GM23248 (cell line): ENCODE measurements around the gene PANK2. TPM values are rescaled to one million over a fixed set of nuclear protein-coding genes. Genes with fewer than 3 reads are reported as not detected.

Source experiments
- DNase-seq: peaks from one replicate; pipeline ENCODE4 v3.0.0-alpha.2; 2015
- H2AFZ ChIP-seq: fragments of 200-600 bp; sonication (generic); 2 replicates; pipeline ENCODE4 v1.6.1; 2016; ENCODE audit warnings: antibody characterized with exemption
- H3F3A ChIP-seq: fragments of 200-600 bp; sonication (generic); 2 replicates; pipeline ENCODE4 v1.6.1; 2016; ENCODE audit warnings: mild to moderate bottlenecking, antibody characterized with exemption, mixed run types; ENCODE audit not compliant: insufficient read depth
- H3K27ac ChIP-seq: fragments of 200-600 bp; sonication (generic); 2 replicates; pipeline ENCODE4 v1.5.1; 2016; ENCODE audit warnings: mild to moderate bottlenecking
- H3K27me3 ChIP-seq: fragments of 200-600 bp; sonication (generic); replicated peaks from 2 replicates; pipeline ENCODE4 v1.6.1; 2016; ENCODE audit warnings: mild to moderate bottlenecking; ENCODE audit not compliant: insufficient read depth
- H3K36me3 ChIP-seq: fragments of 200-600 bp; sonication (generic); 2 replicates; pipeline ENCODE4 v1.6.1; 2016; ENCODE audit warnings: low read depth, mild to moderate bottlenecking
- H3K4me1 ChIP-seq: fragments of 200-600 bp; sonication (generic); 2 replicates; pipeline ENCODE4 v1.6.1; 2016; ENCODE audit warnings: mild to moderate bottlenecking; ENCODE audit not compliant: insufficient read depth
- H3K4me2 ChIP-seq: fragments of 200-600 bp; sonication (generic); one replicate; pipeline ENCODE4 v1.6.1; 2016; ENCODE audit warnings: mild to moderate bottlenecking; ENCODE audit not compliant: unreplicated experiment
- H3K4me3 ChIP-seq: fragments of 200-600 bp; sonication (generic); 2 replicates; pipeline ENCODE4 v1.5.1; 2016; ENCODE audit warnings: mild to moderate bottlenecking
- H3K79me2 ChIP-seq: fragments of 200-600 bp; sonication (generic); 2 replicates; pipeline ENCODE4 v1.6.1; 2016; ENCODE audit warnings: mild to moderate bottlenecking; ENCODE audit not compliant: insufficient read depth
- H3K9ac ChIP-seq: fragments of 200-600 bp; sonication (generic); 2 replicates; pipeline ENCODE4 v1.6.1; 2016; ENCODE audit warnings: mild to moderate bottlenecking
- H3K9me2 ChIP-seq: fragments of 200-600 bp; sonication (generic); 2 replicates; pipeline ENCODE4 v1.6.1; 2016; ENCODE audit warnings: mixed run types, mild to moderate bottlenecking, moderate library complexity; ENCODE audit not compliant: insufficient read depth
- H3K9me3 ChIP-seq: fragments of 200-600 bp; sonication (generic); one replicate; pipeline ENCODE4 v1.6.1; 2017; ENCODE audit warnings: low read depth
- H4K20me1 ChIP-seq: fragments of 200-600 bp; sonication (generic); 2 replicates; pipeline ENCODE4 v1.6.0; 2016; ENCODE audit not compliant: insufficient read depth
- EZH2 ChIP-seq: fragments of 200-600 bp; sonication (generic); IDR thresholded peaks from 2 replicates; pipeline ENCODE4 v1.6.1; 2018; ENCODE audit warnings: antibody characterized with exemption, mild to moderate bottlenecking; ENCODE audit not compliant: insufficient read depth, poor library complexity, severe bottlenecking
- EZH2phosphoT487 ChIP-seq: fragments of 200-600 bp; sonication (generic); IDR thresholded peaks from 2 replicates; pipeline ENCODE4 v1.6.1; 2018; ENCODE audit warnings: antibody characterized with exemption, moderate library complexity, mild to moderate bottlenecking, low read depth; ENCODE audit not compliant: insufficient read depth
- WGBS, 2 experiments: methylation state at CpG; one replicate each; pipeline ENCODE4 v1.1.6; 2015 to 2017; ENCODE audit warnings: low lambda C conversion rate in 2 of 2, low coverage in 1 of 2; ENCODE audit errors: missing lambda C conversion rate in 2 of 2; 5-methylcytosine and 5-hydroxymethylcytosine counted together
- in situ Hi-C: fragments of 300-500 bp; cut with MboI; formaldehyde crosslinking; loops from 2 replicates; pipeline ENCODE4 v1.15.0; 2020
- polyA plus RNA-seq: library from polyadenylated mRNA; unstranded; fragments of >200 nt; fragmentation: Nextera tagmentation; extraction: Ambion mirVana; gene quantifications from 2 replicates; pipeline ENCODE4 v1.2.1, GENCODE V29; 2016
- total RNA-seq: library from RNA; depleted of rRNA; stranded (reverse); fragments of >200 nt; shearing (Covaris generic); gene quantifications from 2 replicates; pipeline ENCODE4 v1.2.3, GENCODE V29; 2014

The PANK2 gene
- total and polyA plus RNA-seq, 2 experiments from 2014 or later, result 30.6 to 43.7 TPM

DNA sequence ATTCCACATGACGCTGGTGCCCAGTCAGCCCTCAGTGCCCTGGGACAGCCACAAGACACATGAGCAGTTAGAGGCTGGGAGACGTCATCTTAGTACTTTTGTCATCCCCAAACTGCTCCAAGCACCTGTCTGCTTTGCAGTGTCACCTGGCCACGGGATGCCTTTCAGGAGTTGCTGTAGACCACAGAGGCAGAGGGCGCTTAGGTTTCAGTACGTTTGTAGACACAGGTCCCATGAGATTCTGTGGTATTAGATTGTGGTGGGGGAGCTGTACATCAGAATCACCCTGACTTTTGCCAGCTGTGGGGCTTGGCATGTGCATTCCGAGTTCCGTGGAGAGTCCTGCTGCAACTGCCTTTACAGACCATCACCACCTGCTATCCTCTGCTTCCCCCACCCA lies 25.9 kb upstream of the PANK2 start:
- no peaks in the 10 kb centered on the region for H3K27me3 ChIP-seq
- H3K36me3 ChIP-seq, result peaks cover 22% of the 10 kb centered on the region; the same call in 1 of the 2 replicates
- no peaks in the 10 kb centered on the region for H3K4me1 ChIP-seq
- TF ChIP-seq EZH2, result no peak
- TF ChIP-seq EZH2phosphoT487, result no peak
- 84 to 89% methylated on average over 7 of the region's 7 CpGs for WGBS, 2 experiments
- in situ Hi-C loops, result no loop called here
- no peak overlapping the region for H3K27ac ChIP-seq
- H3K9me3 ChIP-seq, result no peaks in the 10 kb centered on the region
- no peaks in the 10 kb centered on the region for H3K9me2 ChIP-seq
- H4K20me1 ChIP-seq, result no peaks in the 10 kb centered on the region
- H3F3A ChIP-seq, result no peaks in the 10 kb centered on the region
- no peak overlapping the region for H3K4me2 ChIP-seq
- no peak overlapping the region for H3K4me3 ChIP-seq
- no peak overlapping the region for H3K9ac ChIP-seq
- no peaks in the 10 kb centered on the region for H3K79me2 ChIP-seq
- no peak overlapping the region for H2AFZ ChIP-seq
- DNase-seq, result no peak

DNA sequence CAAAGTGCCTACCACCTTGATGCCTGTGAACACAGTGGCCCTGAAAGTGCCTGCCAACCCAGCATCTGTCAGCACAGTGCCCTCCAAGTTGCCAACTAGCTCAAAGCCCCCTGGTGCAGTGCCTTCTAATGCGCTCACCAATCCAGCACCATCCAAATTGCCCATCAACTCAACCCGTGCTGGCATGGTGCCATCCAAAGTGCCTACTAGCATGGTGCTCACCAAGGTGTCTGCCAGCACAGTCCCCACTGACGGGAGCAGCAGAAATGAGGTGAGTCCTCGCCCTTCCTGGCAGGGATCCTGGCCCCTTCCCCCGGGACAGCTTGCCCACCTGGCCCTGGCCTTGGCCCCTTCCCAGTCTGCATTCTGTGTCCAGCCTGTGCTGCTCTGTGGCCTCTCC lies 24.7 kb upstream of the PANK2 start:
- peaks cover 22% of the 10 kb centered on the region; the same call in 1 of the 2 replicates for H3K36me3 ChIP-seq
- no peaks in the 10 kb centered on the region for H3K27me3 ChIP-seq

DNA sequence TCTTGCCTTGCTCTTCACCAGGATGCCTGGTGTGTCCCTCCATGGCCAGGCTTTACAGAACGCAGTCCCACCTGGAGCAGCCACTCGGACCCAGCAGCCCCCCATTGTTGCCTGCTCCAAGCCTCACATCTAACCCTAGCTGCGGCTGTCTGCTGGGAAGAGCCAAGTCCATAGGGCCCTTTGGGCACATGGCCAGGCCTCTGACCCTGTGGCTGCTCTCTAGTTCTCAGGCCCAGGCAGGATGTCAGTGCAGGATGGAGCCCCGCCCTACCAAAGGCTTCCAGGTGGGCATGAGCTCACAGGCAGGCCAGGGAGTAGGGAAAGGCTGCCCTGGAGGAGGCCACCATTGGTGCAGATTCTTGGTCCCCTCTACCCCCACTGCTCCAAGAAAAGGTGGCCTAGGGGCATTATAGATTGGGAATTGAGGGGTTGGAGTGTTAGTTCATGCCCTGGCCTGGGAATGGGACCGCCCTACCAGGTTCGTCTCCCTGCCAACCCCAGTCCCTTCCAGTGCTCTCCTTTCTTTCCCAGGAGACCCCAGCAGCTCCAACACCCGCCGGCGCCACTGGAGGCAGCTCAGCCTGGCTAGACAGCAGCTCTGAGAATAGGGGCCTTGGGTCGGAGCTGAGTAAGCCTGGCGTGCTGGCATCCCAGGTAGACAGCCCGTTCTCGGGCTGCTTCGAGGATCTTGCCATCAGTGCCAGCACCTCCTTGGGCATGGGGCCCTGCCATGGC lies 23.9 kb upstream of the PANK2 start:
- Histone ChIP-seq H3K4me3 (no peak overlapping the region), H3K4me1 (no peaks in the 10 kb centered on the region), H3K79me2 (no peaks in the 10 kb centered on the region), H3K9me2 (no peaks in the 10 kb centered on the region), H3K36me3 (peaks cover 22% of the 10 kb centered on the region; the same call in 1 of the 2 replicates), H3K4me2 (no peak overlapping the region), H3K27ac (no peak overlapping the region), H2AFZ (no peak overlapping the region), H3K27me3 (no peaks in the 10 kb centered on the region), H3K9me3 (no peaks in the 10 kb centered on the region), H3F3A (no peaks in the 10 kb centered on the region), H4K20me1 (no peaks in the 10 kb centered on the region), H3K9ac (no peak overlapping the region)
- in situ Hi-C loops, result no loop called here
- TF ChIP-seq EZH2 (no peak), EZH2phosphoT487 (no peak)
- DNase-seq, result no peak
- WGBS, 2 experiments, result 91 to 92% methylated on average over 14 of the region's 14 CpGs

More for the DNA sequence above, 24.7 kb upstream of the PANK2 start:
- Histone ChIP-seq H3K27ac (no peak overlapping the region), H2AFZ (no peak overlapping the region), H4K20me1 (no peaks in the 10 kb centered on the region), H3F3A (no peaks in the 10 kb centered on the region), H3K9me2 (no peaks in the 10 kb centered on the region), H3K4me3 (no peak overlapping the region), H3K79me2 (no peaks in the 10 kb centered on the region), H3K9ac (no peak overlapping the region), H3K4me1 (no peaks in the 10 kb centered on the region), H3K9me3 (no peaks in the 10 kb centered on the region), H3K4me2 (no peak overlapping the region)
- DNase-seq, result no peak
- in situ Hi-C loops, result no loop called here
- WGBS, 2 experiments, result 61 to 62% methylated on average over 5 of the region's 5 CpGs
- no peak for TF ChIP-seq EZH2phosphoT487
- TF ChIP-seq EZH2, result no peak

DNA sequence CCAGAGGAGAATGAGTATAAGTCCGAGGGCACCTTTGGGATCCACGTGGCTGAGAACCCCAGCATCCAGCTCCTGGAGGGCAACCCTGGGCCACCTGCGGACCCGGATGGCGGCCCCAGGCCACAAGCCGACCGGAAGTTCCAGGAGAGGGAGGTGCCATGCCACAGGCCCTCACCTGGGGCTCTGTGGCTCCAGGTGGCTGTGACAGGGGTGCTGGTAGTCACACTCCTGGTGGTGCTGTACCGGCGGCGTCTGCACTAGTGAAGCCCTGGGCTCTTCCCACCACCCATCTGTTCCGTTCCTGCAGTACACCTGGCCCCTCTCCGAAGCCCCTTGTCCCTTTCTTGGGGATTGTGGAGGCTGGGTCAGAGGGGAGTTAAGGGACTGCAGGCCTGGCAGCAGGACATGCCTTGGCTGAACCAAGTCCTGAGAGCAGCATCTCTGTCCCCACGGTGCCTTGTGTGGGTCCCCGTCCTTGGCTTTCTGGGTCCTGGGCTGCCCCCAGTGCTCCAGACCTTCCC lies 23.2 kb upstream of the PANK2 start:
- no peak overlapping the region for H3K27ac ChIP-seq
- H3K27me3 ChIP-seq, result no peaks in the 10 kb centered on the region
- no peaks in the 10 kb centered on the region for H4K20me1 ChIP-seq
- H2AFZ ChIP-seq, result no peak overlapping the region
- no peaks in the 10 kb centered on the region for H3K9me2 ChIP-seq
- H3K4me2 ChIP-seq, result no peak overlapping the region
- no peak for DNase-seq
- H3K9ac ChIP-seq, result no peak overlapping the region
- H3K9me3 ChIP-seq, result no peaks in the 10 kb centered on the region
- H3K4me1 ChIP-seq, result no peaks in the 10 kb centered on the region
- H3F3A ChIP-seq, result no peaks in the 10 kb centered on the region
- peaks cover 22% of the 10 kb centered on the region; the same call in 1 of the 2 replicates for H3K36me3 ChIP-seq
- H3K79me2 ChIP-seq, result peaks cover under 1% of the 10 kb centered on the region; the same call in 1 of the 2 replicates
- in situ Hi-C loops, result no loop called here
- H3K4me3 ChIP-seq, result no peak overlapping the region
- WGBS, 2 experiments, result 85 to 90% methylated on average over 14 of the region's 14 CpGs
- TF ChIP-seq EZH2phosphoT487 (no peak), EZH2 (no peak)
